ENCODE data around the gene CTSD.
"Not testable (repeated sequence)": the region's sequence is repeated elsewhere in the genome, so short reads cannot be mapped to it uniquely, and the experiment has no call there.

CTSD gene

GRCh38 chr11:1763796-1764661 is at the start of gene CTSD:
Gene CTSD (minus strand): TSS chr11:1763927. CDS start chr11:1763859, 68 bp downstream.
- peak; percentile 29 to 42 for DNase-seq (ENCODE audit: low read depth in 2 of 2)

- not testable (repeated sequence) for DNase-seq (ENCODE audit: low read depth in 2 of 2)
These were observed 49.6 kb upstream of the CTSD start for GRCh38 chr11:1813356-1813755.

DNA sequence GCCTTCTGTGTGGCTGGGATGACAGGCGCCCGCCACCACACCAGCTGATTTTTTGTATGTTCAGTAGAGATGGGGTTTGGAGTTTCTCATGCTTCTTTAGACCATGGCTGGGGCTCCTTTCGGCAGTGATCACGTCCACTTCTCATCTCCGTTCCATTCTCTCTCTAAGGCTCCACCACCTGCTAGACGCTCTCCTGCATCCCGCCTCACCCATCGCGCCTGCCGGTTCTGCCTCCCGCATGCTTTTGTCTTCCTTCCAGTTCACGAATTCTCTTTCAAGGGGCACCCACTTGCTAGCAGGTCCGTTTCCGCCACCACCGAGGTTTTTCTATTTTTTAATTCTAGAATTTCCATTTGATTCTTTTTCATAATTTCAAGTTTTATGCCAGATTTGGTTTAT is 49.1 kb upstream of the CTSD start:
- no peak for DNase-seq (ENCODE audit: low read depth in 2 of 2)

- DNase-seq (ENCODE audit: low read depth in 2 of 2) = no peak
These were observed 48.5 kb upstream of the CTSD start for GRCh38 chr11:1812274-1812673.

DNA sequence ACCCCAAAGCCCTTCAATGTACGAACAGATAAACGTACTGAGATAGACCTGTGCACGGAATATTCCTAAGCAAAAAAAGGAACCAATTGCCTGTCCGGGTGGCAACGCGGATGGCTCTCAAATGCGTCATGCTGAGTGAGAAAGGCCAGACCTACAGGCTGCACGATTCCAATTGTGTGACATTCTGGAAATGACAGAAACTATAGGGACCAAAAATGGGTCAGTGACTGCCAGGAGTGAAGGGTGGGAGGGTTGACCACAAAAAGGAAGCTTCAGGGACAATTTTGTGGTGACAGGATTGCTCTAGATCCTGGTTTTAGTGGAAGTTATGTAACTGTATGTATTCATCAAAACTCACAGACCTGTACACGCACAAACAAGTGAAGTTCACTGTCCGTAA is 47.0 kb upstream of the CTSD start:
- DNase-seq (ENCODE audit: low read depth in 2 of 2) = no peak

GRCh38 chr11:1807264-1807995 is 43.7 kb upstream of the CTSD start:
- no peak for DNase-seq (ENCODE audit: low read depth in 2 of 2)

DNA sequence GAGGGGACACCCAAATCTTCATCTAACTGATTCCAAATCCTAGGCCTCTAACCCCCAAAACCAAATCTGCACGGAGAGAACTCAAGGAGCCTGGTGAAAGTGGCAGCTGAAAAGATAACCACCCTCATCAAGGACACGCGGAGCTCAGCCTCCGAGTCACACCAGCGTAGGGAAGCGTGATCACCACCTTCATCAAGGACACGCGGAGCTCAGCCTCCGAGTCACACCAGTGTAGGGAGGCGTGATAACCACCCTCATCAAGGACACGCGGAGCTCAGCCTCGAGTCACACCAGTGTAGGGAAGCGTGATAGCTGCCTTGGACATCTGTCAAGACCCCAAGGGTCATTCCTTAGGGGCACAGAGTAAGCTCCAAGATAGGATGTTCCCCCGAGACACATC is 41.8 kb upstream of the CTSD start:
- DNase-seq (ENCODE audit: low read depth in 2 of 2) = no peak

DNA sequence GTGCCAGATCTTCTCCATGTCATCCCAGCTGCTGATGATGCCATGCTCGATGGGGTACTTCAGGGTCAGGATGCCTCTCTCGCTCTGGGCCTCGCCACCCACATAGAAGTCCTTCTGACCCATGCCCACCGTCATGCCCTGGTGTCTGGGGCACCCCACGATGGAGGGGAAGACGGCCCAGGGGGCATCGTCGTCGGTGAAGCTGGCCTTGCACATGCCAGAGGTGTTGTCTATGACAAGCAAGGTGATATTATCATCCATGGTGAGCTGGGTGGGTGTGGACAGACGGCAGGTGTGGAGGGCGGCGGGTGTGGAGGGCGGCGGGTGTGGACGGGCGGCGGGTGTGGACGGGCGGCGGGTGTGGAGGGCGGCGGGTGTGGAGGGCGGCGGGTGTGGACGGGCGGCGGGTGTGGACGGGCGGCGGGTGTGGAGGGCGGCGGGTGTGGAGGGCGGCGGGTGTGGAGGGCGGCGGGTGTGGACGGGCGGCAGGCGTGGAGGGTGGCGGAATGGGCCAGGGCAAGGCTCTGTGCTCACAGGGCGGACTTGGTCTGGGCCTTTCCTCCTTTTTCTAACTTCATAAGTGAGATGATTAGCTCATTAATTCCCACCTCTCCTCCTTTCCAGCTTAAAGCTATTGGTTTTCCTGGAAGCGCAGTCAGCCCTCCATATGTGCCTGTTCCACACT is 40.2 kb upstream of the CTSD start:
- not testable (repeated sequence) for DNase-seq (ENCODE audit: low read depth in 2 of 2)

DNA sequence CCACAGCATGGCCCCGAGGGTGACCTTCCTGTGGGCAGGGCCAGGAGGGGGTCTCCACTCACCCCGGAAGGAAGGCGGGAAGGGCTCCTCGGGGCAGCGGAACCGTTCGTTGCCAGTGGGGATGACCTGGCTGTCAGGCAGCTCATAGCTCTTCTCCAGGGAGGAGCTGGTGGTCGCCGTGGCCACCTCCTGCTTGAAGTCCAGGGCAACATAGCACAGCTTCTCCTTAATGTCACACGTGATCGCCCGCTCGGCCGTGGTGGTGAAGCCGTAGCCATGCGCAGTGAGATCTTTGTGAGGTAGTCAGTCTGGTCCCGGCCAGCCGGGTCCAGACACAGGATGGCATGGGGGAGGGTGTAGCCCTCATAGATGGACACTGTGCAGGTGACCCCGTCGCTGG is 39.5 kb upstream of the CTSD start:
- DNase-seq (ENCODE audit: low read depth in 2 of 2) = no peak

DNA sequence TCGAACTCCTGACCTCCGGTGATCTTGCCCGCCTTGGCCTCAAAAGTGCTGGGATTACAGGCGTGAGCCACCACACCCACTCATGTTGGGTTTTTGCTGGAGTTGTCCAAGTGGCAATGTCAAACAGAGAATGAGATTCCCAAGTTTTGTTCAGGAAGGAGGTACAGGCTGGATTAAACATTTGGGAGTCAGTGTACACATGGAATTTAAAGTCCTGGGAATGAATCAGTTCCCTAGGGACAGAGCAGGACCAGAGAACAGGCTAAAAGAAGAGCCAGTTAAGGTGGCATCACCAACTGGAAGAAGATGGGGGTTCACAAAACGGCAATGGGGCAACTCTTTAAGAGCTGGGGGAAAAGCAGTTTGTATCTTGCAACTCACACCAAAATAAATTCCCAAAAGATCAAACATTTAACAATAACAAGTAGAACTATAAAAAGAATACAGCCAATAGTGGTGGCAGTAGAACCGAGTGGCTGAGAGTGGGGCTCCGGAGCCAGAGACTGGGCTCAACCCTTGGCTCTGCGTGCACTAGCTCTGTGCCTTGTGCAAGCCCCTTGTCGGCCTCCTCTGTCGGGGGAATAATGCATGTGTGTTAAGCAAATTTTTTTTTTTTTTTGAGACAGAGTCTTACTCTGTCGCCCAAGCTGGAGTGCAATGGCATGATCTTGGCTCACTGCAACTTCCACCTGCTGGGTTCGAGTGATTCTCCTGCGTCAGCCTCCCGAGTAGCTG is 33.8 kb upstream of the CTSD start:
- no peak for DNase-seq (ENCODE audit: low read depth in 2 of 2)

GRCh38 chr11:1796413-1797011 is 32.8 kb upstream of the CTSD start:
- no peak for DNase-seq (ENCODE audit: low read depth in 2 of 2)

- no peak for DNase-seq (ENCODE audit: low read depth in 2 of 2)
These were observed 29.4 kb upstream of the CTSD start for GRCh38 chr11:1793081-1793480.

GRCh38 chr11:1792461-1792860 is 28.7 kb upstream of the CTSD start:
- DNase-seq (ENCODE audit: low read depth in 2 of 2) = no peak

DNA sequence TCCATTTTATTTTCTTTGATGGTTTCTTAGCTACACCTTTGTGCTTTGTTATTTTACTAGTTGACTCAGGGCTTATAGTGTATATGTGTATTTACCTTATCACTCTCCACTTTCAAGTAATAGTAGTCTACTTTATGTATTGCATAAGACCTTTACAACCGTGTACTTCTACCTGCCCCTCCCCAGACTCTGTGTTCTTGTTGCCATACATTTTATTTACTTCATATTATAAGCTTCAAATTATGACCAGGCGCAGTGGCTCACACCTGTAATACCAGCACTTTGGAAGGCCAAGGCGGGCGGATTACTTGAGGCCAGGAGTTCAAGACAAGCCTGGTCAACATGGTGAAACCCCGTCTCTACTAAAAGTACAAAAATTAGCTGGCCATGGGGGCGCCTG is 28.2 kb upstream of the CTSD start:
- no peak for DNase-seq (ENCODE audit: low read depth in 2 of 2)

DNA sequence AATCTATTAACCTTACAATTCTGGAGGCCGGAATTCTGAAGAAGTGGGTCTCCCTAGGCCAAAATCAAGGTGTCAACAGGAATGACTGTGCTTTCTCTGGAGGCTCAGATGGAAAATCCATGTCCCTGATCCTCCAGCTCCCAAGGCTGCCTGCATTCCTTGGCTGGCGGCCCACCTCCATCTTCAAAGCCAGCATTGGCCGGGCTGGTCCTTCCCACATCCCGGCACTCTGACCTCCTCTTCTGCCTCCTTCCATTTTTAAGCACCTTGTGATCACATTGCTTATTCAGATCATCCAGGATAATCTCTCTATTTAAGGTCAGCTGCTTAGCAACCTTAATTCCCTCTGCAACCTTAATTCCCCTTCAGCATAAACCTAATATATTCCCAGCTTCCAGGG is 22.7 kb upstream of the CTSD start:
- no peak for DNase-seq (ENCODE audit: low read depth in 2 of 2)

GRCh38 chr11:1785749-1786413 is 22.2 kb upstream of the CTSD start:
- no peak for DNase-seq (ENCODE audit: low read depth in 2 of 2)

DNA sequence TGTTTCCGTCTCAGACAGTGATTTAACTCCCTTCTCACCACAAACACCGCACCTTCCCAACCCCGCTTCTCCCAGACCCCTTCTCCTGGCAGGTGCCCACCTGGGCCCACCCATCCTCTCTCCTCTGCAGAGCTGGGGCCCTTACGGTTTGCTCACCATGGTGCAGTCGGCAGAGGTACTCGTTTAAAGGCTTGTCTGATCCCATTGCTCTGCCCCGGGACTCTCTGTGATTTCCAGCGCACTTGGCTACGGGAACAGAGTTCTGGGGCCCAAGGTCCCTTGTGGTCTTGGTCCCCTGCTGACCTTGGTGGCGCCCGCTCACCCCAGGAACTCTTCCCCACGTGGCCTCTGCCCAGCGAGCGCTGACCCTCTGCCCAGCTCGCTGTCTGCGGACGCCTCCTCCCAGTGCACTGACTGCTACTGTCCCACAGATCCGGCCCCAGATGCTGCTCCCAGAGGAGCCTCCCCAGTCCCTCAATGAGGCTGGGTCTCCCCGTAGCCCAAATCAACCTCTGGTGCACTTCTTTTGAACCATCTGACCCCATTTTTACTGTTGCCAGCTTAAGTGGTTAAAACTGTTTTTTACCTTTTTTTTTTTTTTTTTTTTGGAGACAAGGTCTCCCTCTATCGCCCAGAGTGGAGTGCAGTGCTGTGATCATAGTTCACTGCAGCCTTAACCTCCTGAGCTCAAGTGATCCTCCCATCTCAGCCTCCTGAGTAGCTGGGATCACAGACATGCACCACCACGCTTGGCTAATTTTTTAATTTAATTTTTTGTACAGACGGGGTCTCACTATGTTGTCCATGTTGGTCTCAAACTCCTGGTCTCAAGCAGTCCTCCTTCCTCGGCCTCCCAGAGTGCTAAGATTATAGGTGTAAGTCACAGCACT is 21.3 kb upstream of the CTSD start:
- DNase-seq (ENCODE audit: low read depth in 2 of 2) = no peak

DNA sequence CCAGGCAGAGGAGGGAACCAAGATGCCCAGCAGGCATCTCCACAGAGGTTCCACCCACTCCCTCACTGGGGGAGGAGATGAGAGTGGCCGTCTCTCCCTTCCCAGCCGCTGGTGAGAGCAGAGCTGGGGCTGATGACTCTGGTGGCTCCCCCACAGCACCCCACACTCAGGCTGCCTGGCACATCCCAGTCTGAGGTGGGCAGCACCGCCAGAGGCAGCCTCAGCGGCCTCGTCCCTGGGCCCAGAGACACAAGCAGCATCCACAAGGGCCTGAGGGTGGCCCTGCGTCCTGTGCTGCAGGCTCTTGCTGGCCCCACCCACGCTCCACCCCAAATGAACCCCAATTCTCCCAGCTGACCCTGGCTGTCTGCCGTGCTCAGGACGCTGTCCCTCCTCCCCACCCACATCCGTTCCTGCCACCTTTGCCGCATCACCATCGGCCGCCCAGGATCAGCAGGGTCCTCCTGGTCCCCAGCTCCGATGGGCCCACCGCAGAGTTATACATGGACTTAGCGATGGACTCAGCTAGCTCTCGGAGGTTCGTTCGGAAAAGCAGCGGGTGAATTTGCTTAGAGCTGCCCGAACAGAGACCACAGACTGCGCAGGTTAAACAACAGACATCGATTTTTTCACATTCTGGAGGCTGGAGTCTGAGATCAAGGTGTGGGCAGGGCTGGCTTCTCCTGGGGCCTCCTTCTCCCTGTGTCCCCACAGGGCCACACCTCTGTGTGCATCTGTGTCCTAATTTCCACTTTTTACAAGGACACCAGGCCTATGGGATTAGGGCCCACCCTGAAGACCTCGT is 20.2 kb upstream of the CTSD start:
- no peak for DNase-seq (ENCODE audit: low read depth in 2 of 2)
